SU-DHL-6 (cell line): Measurements from ENCODE around the gene MRPL38.

Experiments
- CTCF ChIP-seq: fragments of 200-600 bp; sonication (generic); IDR thresholded peaks from one replicate; pipeline ENCODE4 v1.5.1; 2017; ENCODE audit warnings: antibody characterized with exemption, mild to moderate bottlenecking, low read length, moderate library complexity; ENCODE audit not compliant: insufficient read depth, poor library complexity, severe bottlenecking
- EZH2phosphoT487 ChIP-seq: fragments of 200-600 bp; sonication (generic), shearing (Covaris generic); conservative IDR thresholded peaks from 2 replicates; pipeline ENCODE4 v1.6.1; 2018; ENCODE audit warnings: mild to moderate bottlenecking, antibody characterized with exemption, low read length, moderate library complexity, mixed read lengths

- TF ChIP-seq CTCF, result no peak
- TF ChIP-seq EZH2phosphoT487, result no peak
Measured at GRCh38 chr17:75910699-75911098, 6.0 kb upstream of the MRPL38 start.
